Glomerular endothelial cell (primary cell): ENCODE data around the gene MXD3. TPM values are rescaled to one million over a fixed set of nuclear protein-coding genes. Genes with fewer than 3 reads are reported as not detected.
"Not testable (repeated sequence)": the region's sequence is repeated elsewhere in the genome, so short reads cannot be mapped to it uniquely, and the experiment has no call there.

ENCODE experiments used
- DNase-seq: peaks from one replicate; pipeline ENCODE4 v3.0.0-alpha.2; 2011; ENCODE audit warnings: low read depth, low spot score; ENCODE audit errors: extremely low read depth
- total RNA-seq: library from RNA; depleted of rRNA; stranded (reverse); fragments of >200 nt; gene quantifications from 2 replicates; pipeline ENCODE4 v1.2.3, GENCODE V29; 2015

MXD3 gene
- 6.0 and 12.3 TPM in 2 replicates for total RNA-seq

- no peak for DNase-seq
Observed at GRCh38 chr5:177311723-177312648, at the start of gene MXD3. MXD3 (minus strand) TSS chr5:177311898; CDS start chr5:177311830, 68 bp downstream.

- DNase-seq: not testable (repeated sequence)
Observed at GRCh38 chr5:177360740-177361139, 49.0 kb upstream of the MXD3 start.

- DNase-seq: no peak
Observed at GRCh38 chr5:177359860-177360259, 48.2 kb upstream of the MXD3 start.

GRCh38 chr5:177359451-177359851 lies 47.8 kb upstream of the MXD3 start:
- no peak for DNase-seq

- DNase-seq: no peak
Observed at GRCh38 chr5:177358370-177358819, 46.7 kb upstream of the MXD3 start.

GRCh38 chr5:177357459-177358351 lies 46.0 kb upstream of the MXD3 start, which contains the start of gene RGS14:
RGS14 (plus strand) TSS chr5:177357924; CDS start chr5:177358025, 101 bp downstream.
- no peak for DNase-seq

GRCh38 chr5:177357146-177357458 lies 45.4 kb upstream of the MXD3 start:
- DNase-seq: no peak

- no peak for DNase-seq
Observed at GRCh38 chr5:177356746-177357145, 45.0 kb upstream of the MXD3 start.

GRCh38 chr5:177355868-177356168 lies 44.1 kb upstream of the MXD3 start:
- DNase-seq: no peak

- no peak for DNase-seq
Observed at GRCh38 chr5:177355162-177355867, 43.6 kb upstream of the MXD3 start.

GRCh38 chr5:177354711-177355110 lies 43.0 kb upstream of the MXD3 start:
- DNase-seq: no peak

GRCh38 chr5:177354256-177354655 lies 42.6 kb upstream of the MXD3 start:
- no peak for DNase-seq

- no peak for DNase-seq
Observed at GRCh38 chr5:177353093-177353492, 41.4 kb upstream of the MXD3 start.

GRCh38 chr5:177351392-177352329 lies 40.0 kb upstream of the MXD3 start, which contains the start of gene LMAN2:
LMAN2 (minus strand) TSS chr5:177351668; CDS start chr5:177351647, 21 bp downstream.
- DNase-seq: peak; percentile 81

- DNase-seq: no peak
Observed at GRCh38 chr5:177350776-177351391, 39.2 kb upstream of the MXD3 start.

- DNase-seq: no peak
Observed at GRCh38 chr5:177349762-177350161, 38.1 kb upstream of the MXD3 start.

- DNase-seq: no peak
Observed at GRCh38 chr5:177349362-177349647, 37.6 kb upstream of the MXD3 start.

GRCh38 chr5:177347699-177348098 lies 36.0 kb upstream of the MXD3 start:
- DNase-seq: no peak

- no peak for DNase-seq
Observed at GRCh38 chr5:177346820-177347219, 35.1 kb upstream of the MXD3 start.

GRCh38 chr5:177344891-177345290 lies 33.2 kb upstream of the MXD3 start:
- no peak for DNase-seq
